HG03378 (cell line): Measurements from ENCODE around the gene RNASEH1.

Experiments
- ATAC-seq: cut with Tn5 transposase; IDR thresholded peaks from one replicate; pipeline ENCODE4 v1.9.1; 2021; ENCODE audit warnings: mild to moderate bottlenecking, moderate library complexity; ENCODE audit not compliant: unreplicated experiment

Gene RNASEH1

GRCh38 chr2:3558205-3559014 lies at the start of gene RNASEH1:
Gene RNASEH1 (minus strand): TSS chr2:3558333. CDS start chr2:3558260, 73 bp downstream.
- ATAC-seq = peak; percentile 95

DNA sequence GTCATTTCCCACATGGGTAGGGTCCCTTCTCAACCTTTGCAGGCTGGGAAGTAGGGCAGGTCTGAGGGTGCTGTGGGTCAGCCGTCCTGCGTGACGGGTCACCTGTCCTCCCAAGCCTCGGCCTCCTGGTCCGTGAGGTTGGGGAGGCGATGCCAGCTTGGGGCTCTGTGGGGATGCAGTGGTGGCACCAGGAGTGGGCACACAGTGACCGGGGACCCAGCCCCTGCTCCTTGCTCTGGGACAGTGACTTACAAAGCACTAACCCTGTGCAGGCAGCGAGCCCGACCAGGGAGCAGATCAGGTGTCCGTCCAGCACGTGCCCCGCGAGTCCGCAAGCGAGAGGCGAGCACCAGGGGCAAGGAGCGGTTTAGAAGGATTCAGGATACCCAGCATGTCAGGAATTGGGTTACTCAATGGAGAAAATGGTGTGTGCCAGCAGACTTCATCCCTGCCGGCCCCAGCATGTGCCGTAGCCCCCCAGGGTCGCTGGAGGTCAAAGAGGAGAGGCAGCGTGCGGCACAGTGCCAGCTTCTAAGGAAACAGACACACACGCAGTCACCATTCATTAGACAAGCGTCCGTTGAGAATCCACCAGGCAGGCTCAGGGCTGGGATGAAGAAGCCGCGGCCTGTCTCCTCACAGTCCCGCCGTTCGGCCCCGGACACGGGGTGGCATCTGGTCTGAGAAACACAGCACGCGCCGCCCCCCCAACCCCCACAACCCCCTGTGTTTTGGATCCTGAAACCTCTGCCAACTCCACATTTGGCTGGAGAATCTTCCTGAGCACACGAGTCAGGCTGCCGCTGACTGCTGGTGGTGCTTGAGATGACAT lies 48.5 kb upstream of the RNASEH1 start:
- ATAC-seq = no peak

DNA sequence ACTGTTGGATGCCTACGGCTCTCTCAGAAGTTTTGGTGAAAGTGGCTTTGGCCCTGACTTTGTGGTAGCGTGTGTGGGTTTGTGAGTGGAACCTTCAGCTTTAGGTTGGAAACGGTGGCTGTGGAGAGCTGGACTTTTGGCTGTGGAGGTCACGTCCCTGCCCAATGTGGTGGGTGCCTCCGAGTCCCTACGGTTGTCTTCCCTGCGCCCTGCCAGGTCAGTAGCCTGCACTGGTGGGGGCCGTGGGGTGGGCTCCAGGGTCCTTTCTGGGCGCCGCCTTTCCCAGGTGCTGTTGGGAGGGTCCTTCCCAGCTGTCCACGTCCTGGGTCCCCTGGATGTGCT lies 47.9 kb upstream of the RNASEH1 start:
- ATAC-seq = no peak

- ATAC-seq = no peak
Measured at GRCh38 chr2:3604991-3605961, 47.1 kb upstream of the RNASEH1 start.

GRCh38 chr2:3604207-3604877 lies 46.2 kb upstream of the RNASEH1 start:
- no peak for ATAC-seq

DNA sequence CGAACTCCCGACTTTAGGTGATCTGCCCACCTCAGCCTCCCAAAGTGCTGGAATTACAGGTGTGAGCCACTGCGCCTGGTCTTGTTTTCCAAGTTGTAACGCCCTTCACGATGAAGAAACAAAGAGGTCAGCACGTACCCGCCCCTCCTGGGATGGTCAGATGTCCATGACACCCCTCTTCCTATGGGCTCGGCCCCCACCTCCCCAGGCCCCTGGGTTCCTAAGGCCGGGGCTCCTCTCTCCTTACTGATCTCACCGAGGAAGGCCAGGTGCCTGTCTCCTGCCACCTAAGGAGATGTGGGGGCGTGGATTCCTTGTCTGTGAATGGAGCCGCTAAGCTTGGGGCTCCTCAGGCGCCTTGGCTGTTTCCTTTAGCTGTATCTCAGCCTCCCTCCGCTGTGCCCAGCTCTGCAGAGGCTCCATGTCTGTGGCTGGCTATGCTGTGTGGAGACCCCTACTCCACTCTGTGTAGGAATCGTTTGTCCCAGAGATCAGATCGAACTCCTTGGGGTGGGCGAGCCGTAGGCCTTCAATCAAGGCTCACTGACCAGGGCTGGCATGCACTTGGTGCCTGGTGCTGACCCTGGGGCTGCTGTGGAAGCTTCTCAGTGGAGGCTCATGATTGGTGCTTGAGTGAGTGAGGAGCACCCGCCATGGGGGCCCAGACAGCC lies 45.5 kb upstream of the RNASEH1 start:
- no peak for ATAC-seq

DNA sequence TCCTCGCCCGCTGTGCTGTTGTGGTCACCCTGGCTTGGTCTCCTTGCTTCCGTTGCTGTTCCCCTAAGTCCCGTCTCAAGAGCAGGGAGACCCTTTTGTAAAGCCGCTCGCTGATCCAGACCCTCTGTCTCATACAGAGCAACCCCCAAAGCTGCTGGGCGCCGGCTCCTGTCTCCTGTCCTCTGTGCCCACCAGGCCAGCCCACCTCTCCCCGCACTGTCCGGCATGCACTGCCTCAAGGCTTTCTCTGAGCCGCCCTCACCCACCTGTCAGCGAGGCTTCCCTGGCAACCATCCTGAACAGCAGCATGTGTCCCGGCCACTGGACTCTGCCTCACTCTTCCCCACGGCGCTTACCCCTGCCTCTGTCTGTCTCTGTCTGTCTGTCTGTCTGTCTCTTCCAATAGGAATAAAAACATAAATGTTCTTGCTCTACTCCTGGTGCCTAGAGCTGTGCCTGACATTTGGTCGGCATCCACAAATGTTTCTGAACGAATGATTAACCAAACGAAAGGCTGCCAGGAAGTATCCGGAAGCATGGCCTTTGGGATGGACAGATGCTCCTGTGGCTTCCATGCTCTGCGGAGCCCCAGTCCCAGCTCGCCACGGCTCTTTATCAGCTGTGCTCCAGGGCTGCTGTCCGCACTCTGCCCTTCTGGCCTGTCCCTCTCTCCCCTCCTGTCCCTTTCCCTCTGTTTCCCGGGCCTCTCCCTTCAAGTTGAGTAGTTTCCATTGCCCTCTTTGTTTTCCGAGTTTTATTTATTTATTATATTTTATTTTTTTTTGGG lies 44.6 kb upstream of the RNASEH1 start:
- ATAC-seq = no peak

- ATAC-seq = no peak
Measured at GRCh38 chr2:3601561-3602271, 43.6 kb upstream of the RNASEH1 start.

GRCh38 chr2:3600256-3600855 lies 42.2 kb upstream of the RNASEH1 start:
- ATAC-seq = no peak

GRCh38 chr2:3598912-3599854 lies 41.0 kb upstream of the RNASEH1 start:
- no peak for ATAC-seq

DNA sequence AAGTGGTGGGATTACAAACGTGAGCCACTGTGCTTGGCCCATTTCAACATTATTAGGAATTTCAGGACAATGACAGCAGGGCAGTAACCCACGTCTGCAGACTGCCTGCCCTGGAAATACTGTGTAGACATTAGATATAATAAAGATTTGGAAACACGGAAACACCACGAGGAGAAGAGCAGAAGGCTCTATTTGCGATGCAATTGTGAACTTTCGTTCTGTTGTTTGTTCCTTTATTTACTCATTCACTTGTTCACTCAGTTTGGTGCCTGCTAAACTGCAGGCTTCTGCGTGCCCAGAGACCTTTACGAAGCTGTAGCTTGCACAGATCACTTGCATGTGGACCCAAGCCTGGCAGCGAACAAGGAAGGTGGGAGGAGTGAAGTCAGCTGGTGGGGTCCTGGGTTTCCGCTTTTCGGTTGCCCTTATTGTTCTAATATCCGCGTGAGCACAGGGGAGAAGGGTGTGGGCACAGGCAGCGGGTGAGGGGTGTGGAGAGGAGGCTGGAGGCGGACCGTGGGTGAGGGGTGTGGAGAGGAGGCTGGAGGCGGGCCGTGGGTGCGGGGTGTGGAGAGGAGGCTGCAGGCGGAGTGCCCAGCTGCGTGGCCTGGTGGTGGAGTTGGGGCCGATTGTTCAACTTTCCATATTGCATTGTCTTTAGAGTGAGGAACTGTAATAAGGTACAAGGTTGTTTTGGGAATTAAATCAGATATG lies 40.2 kb upstream of the RNASEH1 start:
- no peak for ATAC-seq

- ATAC-seq = no peak
Measured at GRCh38 chr2:3597567-3597966, 39.4 kb upstream of the RNASEH1 start.

DNA sequence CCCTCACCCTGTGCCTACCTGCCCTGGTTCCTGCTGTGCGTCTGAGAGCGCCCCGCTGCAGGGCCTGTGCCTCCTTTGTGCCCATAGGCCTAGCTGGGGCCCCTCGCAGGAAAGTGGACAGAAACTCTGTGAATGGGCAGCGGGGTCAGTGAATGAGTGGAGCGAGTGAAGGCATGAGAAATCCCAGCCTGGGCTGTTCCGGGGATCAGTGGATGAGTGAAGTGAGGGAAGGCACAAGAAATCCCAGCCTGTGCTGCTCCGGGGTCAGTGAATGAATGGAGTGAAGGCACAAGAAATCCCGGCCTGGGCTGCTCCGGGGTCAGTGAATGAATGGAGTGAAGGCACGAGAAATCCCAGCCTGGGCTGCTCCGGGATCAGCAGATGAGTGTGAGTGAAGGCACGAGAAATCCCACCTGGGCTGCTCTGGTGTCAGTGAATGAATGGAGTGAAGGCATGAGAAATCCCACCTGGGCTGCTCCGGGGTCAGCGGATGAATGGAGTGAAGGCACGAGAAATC lies 38.8 kb upstream of the RNASEH1 start:
- ATAC-seq = no peak

GRCh38 chr2:3595985-3596384 lies 37.9 kb upstream of the RNASEH1 start:
- peak; percentile 77 for ATAC-seq

DNA sequence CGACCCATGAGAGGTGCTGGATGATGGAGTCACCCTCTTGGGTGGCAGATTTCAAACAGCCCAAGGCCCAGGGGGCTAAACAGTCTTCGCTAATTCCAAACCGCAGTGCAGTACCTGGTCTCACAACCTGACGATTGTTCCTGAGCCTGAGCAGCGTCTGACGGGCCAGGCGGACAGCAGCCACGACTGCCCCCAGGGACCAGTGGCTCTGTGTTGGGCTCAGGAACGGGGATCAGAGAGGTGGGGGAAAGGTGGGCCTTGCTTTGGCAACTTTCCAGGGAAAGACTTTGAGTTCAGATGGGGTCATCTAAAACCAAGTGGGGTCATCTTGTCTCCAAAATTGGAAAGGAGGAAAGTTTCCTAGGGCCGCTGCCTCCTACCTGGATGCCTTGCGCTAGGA lies 37.3 kb upstream of the RNASEH1 start:
- no peak for ATAC-seq
